ENCODE measurements around the gene RNF180.
"Not testable (repeated sequence)": the region's sequence is repeated elsewhere in the genome, so short reads cannot be mapped to it uniquely, and the experiment has no call there.

RNF180 gene

DNA sequence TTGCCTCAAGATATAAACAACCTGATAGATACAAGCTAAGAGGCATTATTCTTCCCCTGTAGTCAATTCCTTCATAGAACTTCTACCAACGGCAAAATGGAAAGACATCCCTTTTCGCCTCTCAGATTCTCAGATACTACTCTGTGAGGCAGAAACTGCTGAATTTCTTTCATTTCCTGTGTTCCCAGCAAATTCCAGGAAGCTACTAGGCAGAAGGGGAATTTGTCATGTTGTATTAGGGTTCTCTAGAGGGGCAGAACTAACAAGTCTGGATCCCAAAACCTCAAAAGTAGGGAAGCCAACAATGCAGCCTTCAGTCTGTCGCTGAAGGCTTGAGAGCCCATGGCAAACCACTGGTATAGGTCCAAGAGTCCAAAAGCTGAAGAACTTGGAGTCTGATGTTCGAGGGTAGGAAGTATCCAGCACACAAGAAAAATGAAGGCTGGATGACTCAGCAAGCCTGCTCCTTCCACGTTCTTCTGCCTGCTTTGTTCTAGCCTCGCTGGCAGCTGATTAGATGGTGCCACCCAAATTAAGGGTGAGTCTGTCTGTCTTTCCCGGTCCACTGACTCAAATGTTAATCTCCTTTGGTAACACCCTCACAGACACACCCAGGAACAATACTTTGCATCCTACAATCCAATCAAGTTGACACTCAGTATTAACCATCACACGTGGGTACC, 15.2 kb downstream of the RNF180 start:
- no peak for DNase-seq (ENCODE audit: low read depth)

DNA sequence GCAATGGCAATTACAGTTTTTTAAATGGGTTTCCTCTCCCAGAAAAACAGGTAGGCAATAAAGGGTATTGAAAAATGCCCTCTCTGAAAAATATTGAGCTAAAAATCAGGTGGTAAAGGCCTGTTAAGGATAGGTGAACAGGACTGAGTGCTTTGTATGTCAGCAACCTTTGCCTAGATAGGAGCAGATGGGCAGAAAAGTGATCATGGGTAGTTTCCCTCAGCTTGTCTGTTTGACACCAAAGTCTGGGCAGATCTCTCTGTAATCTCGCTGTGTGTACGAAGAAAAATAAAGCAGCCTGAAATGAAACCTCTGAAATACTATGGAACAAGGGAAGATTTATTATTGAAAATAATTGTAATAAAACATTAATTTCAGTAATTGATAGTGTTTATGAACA, 15.8 kb downstream of the RNF180 start:
- no peak for DNase-seq (ENCODE audit: low read depth)

DNA sequence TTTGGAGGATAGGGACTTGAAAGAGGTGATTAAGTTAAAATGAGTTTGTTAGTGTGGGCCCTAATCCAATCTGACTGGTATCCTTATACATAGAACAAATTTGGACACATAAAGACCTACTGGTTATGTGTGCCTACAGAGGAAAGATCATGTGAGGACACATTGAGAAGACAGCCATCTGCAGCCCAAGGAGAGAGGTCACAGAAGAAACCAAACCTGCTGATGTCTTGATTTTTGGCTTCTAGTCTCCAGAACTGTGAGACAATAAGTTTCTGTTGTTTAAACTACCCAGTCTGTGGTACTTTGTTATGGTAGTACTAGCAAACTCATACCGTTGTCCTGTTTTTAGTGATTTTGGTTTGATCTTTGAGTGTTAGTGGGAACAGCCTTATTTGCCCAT, 18.3 kb downstream of the RNF180 start:
- DNase-seq (ENCODE audit: low read depth), result no peak

DNA sequence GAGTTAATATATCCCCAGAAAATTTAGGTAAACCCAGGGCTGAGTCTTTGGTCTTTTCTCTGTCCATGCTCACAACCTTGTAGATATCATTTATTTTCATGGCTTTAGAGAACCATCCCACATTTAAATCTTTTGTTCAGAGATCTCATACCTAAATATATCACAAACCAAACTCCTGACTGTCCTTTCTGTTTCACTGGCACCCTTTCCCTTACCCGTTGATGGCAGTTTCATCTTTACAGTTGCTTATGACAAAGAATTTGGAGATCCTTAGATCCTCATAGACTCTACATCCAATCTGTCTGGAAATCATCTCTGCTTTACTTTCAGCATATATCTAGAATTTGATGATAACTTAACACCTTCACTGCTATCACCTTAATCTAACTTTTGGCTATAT, 19.2 kb downstream of the RNF180 start:
- no peak for DNase-seq (ENCODE audit: low read depth)

DNA sequence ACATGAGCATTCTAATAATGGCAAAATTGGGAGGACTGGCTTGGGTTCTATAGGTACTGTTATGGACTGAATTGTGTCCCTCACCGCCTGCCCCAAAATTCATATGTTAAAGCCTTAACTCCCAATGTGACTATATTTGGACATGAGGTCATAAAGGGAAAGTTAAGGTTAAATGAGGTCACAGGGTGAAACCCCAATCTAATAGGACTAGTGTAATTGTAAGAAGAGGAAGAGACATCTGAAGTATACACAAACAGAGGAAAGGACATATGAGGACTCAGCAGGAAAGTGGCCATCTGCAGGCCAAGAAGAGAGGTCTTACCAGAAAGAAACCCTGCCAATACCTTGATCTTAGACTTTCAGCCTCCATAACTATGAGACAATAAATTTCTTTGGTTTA, 23.1 kb downstream of the RNF180 start:
- DNase-seq (ENCODE audit: low read depth), result no peak

DNA sequence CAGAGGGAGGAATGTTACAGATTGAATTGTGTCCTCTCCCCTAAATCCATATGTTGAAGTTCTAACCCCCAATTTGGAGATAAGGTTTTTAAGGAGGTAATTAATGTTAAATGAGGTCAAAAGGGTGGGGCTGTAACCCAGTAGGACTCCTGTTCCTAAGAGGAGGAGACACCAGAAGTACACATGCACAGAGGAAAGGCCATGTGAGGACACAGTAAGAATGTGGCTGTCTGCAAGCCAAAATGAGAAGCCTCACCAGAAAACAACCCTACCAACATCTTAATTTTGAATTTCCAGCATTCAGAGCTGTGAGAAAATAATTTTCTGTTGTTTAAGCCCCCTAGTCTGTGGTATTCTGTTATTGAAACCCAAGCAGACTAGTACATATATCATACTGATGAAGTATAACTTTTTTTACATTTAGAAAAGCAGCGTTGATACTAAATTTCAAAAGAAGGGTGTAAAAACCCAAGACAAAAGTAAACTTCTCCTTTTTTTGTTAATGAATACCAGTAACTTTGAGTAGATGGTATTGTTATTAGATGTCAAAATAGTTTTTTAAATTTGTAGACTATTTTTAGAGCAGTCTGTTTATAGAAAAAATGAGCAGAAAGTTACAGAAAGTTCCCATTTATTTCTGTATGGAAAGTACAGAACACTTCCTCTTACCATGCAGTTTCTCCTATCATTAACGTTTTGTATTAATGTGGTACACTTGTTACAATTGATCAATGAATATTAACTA, 25.1 kb downstream of the RNF180 start:
- DNase-seq (ENCODE audit: low read depth), result no peak

DNA sequence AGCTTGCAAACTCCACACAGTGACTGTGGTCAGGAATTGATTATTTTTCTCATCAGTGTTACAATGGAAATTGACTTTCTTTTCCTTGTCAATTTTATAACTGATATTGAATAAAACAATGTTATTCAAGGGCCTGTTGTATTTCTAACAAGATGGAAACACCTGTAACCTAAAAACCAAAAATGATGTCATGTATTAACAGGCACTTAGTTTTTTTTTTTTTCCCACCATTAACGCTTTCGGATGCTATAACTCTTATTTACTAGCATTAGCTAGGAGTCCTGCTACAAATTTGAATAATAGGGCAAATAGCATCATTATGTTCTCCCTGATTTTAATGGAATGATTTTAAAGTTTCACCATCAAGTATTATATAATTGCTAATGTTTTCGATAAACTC, 30.3 kb downstream of the RNF180 start:
- no peak for DNase-seq (ENCODE audit: low read depth)

DNA sequence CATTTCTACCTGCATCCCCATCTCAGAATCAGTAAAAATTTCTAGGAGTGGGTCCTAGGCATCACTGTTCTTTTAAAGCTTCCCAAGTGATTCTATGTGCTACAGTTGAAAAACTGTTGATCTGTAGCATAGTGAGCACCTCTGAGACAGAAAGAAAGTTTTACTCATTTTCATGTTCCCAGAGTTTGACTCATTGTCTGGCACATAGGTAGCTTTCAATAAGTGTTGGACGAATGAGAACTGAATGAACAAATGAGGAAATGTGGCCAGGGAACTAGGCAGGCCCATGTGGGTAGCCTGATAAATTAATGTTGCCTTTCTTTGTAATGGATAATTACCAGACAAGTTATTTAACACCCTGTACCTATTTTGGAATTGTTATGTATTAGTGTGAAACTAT, 33.8 kb downstream of the RNF180 start:
- no peak for DNase-seq (ENCODE audit: low read depth)

DNA sequence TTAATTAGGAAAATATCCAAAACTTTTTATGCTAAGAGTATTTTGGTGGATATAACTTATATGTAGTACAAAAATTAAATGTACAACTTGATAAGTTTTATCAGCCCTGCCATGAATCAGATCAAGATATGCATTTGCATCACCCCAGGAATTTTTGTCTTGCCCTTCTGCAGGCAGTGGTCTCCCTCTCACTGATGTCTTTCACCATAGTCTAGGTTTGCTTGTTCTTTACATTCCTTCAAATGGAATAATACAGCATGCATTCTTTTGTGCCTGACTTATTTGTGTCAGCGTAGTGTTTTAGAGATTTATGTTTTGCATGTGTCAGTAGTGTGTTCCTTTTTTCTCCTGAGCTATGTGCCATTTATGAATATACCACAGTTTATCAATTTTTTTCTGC, 36.4 kb downstream of the RNF180 start:
- no peak for DNase-seq (ENCODE audit: low read depth)

DNA sequence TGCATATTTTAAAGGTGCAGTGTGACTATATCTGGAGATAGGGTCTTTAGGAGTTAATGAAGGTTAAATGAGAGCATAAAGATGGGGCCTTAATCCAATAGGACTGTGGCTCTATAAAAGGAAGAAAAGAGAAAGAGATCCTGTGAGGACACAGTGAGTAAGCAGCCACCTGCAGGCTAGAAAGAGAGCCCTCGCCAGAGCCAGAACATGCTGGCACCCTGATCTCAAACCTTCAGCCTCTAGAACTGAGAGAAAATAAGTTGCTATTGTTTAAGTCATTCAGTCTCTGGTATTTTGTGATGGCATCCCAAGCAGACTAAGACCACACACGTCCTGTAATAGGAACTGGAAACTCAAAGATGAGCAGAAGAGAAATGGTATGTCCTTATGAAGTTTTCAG, 41.0 kb downstream of the RNF180 start:
- no peak for DNase-seq (ENCODE audit: low read depth)

DNA sequence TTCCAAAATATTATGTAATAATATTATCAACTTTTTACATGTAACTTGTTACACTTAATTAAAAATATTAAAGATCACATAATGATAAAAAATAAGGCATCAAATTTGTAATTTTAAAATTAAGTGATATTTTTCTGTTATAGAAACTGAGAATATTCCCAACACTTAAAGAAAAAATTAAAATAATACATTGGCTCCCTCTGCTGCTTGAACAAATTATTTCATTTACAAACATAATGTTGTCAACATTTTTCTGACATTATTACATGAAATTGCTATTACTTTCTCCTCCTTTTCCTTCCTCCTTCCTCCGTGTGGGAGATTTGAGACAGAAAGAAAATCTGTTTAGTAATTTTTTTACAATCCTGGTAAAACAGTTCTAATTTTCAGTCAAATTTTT, 42.3 kb downstream of the RNF180 start:
- no peak for DNase-seq (ENCODE audit: low read depth)

DNA sequence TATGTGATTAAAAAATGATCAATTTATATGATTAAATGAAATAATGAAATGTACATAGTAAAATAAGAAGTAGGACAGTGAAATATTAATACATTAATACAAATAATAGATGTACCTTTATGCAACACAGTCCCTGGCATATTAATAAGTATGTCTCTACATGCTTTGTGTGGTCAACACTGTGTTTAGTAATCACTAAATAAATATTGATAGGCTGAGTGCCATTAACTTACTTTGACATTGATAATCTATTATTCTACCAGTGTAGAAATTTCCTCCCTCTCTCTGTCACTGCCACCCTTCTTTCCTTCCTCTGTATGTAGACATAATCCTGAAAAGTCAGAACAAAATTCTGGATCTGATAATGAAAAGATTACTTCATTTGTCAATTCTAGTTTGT, 43.7 kb downstream of the RNF180 start:
- DNase-seq (ENCODE audit: low read depth), result no peak

DNA sequence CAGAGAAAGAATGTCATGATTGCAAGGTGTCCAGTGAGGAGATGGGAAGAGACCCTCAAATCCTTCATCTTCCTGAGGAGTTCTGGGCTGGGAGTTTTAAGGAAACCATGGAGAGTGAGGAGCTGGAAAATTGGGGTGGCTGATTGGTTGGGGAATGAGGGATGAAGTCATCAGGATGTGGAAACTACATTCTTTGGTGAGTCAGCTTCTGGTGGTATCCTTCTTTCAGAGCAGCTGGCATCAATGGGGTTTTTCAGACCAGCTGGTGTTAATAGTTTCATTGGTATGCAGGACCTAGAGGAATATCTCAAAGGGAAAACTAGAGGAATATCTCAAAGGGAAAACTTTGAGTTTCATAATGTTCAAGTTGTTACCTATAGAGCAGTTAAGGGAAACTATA, 45.2 kb downstream of the RNF180 start:
- no peak for DNase-seq (ENCODE audit: low read depth)

DNA sequence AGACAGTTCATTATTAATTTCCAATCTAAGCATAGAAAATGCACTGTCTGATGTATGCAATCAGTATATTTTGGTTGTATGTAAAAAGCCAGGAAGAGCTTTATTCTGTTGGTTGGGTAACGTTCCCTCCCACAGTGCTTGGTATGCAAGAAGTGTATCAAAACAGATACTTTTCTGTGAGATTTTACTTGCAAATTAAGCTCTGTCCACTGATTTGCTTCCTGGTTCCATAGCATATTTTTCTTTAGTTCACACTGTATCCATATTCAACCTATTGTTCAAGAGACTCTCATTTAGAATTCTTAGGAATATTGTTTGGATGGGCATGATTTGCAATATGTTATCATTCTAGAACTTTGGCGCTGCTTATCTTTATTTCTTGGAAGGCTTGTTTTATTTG, 47.4 kb downstream of the RNF180 start:
- no peak for DNase-seq (ENCODE audit: low read depth)

DNA sequence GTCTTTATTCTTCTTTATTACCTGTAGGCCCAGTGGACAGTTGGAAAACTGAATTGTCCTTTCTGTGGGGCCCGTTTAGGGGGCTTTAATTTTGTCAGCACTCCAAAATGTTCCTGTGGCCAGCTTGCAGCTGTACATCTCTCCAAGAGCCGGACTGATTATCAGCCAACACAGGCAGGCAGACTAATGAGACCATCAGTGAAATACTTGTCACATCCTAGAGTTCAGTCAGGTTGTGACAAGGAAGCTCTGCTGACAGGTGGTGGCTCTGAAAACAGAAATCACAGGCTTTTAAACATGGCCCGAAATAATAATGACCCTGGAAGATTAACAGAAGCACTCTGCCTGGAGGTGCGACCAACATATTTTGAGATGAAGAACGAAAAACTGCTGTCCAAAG, 47.9 kb downstream of the RNF180 start:
- no peak for DNase-seq (ENCODE audit: low read depth)

DNA sequence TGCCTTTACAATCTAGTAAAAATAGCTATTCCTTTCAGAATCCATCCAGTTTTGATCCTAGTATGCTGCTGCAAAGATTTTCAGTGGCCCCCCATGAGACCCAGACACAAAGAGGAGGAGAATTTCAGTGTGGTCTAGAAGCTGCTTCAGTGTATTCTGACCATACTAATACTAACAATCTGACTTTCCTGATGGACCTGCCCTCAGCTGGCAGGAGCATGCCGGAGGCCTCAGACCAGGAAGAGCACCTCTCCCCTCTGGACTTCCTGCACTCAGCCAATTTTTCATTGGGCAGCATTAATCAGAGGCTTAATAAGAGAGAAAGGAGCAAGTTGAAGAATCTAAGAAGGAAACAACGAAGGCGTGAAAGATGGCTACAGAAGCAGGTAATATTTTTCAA, 48.5 kb downstream of the RNF180 start:
- DNase-seq (ENCODE audit: low read depth), result no peak

DNA sequence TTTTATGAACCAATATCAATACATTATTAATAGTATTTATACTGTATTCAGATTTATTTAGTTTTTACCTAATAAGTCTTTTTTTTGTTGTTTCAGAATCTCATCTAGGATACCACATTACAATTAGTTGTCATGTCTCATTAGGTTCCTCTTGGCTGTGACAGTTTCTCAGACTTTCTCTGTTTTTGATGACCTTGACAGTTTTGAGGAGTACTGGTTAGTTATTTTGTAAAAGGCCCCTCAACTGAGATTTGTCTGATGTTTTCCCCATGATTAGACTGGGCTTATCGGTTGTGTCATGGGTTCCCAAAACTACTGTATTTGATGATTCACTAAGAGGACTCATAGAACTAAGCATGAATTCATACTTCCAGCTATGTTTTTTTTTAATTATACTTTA, 56.3 kb downstream of the RNF180 start:
- DNase-seq (ENCODE audit: low read depth), result no peak

DNA sequence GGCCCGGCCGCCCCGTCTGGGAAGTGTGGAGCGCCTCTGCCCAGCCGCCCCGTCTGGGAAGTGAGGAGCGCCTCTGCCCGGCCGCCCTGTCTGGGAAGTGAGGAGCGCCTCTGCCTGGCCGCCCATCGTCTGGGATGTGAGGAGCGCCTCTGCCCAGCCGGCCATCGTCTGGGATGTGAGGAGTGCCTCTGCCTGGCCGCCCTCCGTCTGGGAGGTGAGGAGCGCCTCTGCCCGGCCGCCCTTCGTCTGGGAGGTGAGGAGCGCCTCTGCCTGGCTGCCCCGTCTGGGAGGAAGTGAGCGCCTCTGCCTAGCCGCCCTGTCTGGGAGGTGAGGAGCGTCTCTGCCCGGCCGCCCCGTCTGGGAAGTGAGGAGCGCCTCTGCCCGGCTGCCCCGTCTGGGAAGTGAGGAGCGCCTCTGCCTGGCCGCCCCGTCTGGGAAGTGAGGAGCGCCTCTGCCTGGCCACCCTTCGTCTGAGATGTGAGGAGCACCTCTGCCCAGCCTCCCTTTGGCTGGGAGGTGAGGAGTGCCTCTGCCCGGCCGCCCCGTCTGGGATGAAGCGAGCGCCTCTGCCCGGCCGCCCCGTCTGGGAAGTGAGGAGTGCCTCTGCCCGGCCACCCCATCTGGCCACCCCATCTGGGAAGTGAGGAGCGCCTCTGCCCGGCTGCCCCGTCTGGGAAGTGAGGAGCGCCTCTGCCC, 59.8 kb downstream of the RNF180 start:
- DNase-seq (ENCODE audit: low read depth), result not testable (repeated sequence)

DNA sequence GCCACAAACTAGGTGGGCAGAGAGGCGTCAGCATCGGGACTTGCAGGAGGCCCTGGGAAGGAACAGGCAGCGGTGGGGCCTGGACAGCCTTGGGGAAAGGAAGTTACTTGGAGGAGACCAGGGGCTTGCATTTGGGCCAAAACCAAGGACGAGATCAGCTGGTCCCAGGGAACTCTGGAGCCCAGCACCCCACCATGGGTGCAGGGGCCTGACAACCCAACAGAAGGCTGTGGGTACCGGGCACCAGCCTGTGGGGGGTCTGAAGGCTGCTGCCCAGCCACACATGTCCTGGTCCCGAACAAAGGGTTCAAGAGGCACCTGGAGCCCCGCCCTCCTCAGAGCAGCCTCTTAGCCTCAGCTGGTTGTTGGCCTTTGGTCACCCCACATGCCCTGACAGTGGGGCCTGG, 61.5 kb downstream of the RNF180 start:
- not testable (repeated sequence) for DNase-seq (ENCODE audit: low read depth)

DNA sequence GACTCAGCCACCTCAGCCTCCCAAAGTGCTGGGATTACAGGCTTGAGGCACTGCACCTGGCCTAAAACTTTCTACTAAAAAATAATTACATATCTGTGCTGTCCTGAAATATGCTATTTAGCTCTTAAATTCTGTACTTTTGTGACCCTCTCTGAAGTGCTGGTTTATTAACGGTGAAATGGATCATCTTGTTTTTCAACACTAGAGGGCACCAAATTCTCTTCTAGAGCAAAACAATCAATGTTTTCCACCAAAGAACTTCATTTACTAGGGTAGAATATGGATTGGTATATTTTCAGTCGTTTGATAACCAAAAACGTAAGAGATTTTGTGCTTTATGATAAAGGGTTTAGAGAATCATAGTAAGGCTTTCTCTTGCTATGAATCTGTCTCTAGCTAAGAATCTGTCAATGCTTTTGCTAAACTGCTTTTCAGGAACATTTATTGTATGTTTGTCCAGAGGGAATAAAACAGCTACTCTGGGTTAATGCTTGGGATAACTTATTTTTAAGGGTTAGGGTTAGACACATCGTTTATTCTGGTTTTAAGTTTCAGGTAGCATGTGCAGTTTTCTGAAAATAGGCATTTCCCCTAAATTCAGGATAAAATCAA, 63.6 kb downstream of the RNF180 start:
- no peak for DNase-seq (ENCODE audit: low read depth)

DNA sequence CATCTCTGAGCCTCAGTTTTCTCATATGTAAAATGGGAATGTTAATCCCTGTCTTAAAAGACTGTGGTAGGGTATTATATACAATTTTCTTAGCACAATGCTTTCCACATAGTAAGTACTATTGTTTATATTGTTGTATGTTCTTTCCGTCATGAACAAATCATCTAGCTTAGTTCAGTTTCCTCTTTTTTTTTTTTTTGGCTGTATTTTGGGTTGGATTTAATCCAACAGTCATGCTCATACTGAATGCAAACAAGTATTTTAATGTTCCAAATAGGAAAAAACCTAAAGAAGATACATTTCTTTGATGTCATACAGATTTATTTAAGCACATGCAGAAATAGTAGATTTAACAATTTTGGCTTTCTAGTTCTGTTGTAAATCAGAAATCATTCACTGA, 95.1 kb downstream of the RNF180 start:
- DNase-seq (ENCODE audit: low read depth), result no peak

DNA sequence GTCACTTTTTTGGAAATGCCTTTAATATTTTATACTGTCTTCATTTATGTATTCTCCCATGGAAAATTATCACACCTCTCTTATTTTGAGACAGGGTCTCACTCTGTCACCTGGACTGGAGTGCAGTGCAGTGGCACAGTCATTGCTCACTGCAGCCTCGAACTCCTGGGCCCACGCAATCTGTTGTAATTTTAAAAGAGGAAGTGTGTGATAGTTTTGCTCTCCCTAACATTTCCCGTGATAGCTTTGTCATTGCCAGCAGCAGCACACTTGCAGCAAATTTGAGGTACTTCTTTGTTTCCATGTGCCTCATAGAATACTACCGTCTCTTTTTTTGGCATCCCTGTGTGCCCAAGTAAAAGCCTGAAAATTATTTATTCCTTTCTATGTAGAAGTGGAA, 103.5 kb downstream of the RNF180 start:
- no peak for DNase-seq (ENCODE audit: low read depth)

DNA sequence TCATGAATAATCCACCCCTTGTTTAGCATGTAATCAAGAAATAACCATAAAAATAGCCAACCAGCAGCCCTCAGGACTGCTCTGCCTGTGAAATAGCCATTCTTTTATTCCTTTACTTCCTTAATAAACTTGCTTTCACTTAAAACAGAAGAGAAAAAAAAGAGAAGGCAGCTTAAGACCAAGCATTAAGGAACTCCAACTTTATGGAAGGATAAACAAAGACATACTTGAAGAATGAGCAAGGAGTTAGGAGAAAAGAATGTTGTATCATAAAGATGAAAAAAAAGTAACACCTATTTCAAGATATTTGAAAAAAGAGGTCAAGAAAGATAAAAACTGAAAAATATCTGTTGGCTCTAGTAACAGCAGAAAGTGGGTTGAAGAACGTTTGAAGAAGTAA, 107.6 kb downstream of the RNF180 start:
- DNase-seq (ENCODE audit: low read depth), result no peak

All from T follicular helper cell (primary cell).